GM12878 (cell line): Measurements from ENCODE around the gene FOSL1. TPM values are rescaled to one million over a fixed set of nuclear protein-coding genes. Genes with fewer than 3 reads are reported as not detected.

Experiments
- ATF3 ChIP-seq: IDR thresholded peaks from 2 replicates; pipeline ENCODE4 v1.6.1; 2011; ENCODE audit warnings: low read depth, mild to moderate bottlenecking, low read length, moderate library complexity, borderline replicate concordance; ENCODE audit errors: extremely low read depth
- BCL11A ChIP-seq: IDR thresholded peaks from 2 replicates; pipeline ENCODE4 v1.6.1; 2011; ENCODE audit warnings: low read depth, low read length
- BCL3 ChIP-seq: IDR thresholded peaks from 2 replicates; pipeline ENCODE4 v1.6.1; 2011; ENCODE audit warnings: borderline replicate concordance, low read depth, mild to moderate bottlenecking, moderate library complexity, low read length; ENCODE audit not compliant: insufficient read depth, poor library complexity, severe bottlenecking
- CHD1 ChIP-seq: IDR thresholded peaks from 2 replicates; pipeline ENCODE4 v1.6.1; 2012; ENCODE audit warnings: low read depth, low read length, improper control_type of control experiment
- CHD2 ChIP-seq: IDR thresholded peaks from 2 replicates; pipeline ENCODE4 v1.6.1; 2011; ENCODE audit warnings: low read depth, low read length, improper control_type of control experiment, borderline replicate concordance
- DPF2 ChIP-seq: fragments of 450-650 bp; IDR thresholded peaks from 2 replicates; pipeline ENCODE4 v1.6.1; 2017; ENCODE audit warnings: mild to moderate bottlenecking
- ESRRA ChIP-seq: IDR thresholded peaks from 2 replicates; pipeline ENCODE4 v1.6.1; 2012; ENCODE audit warnings: mild to moderate bottlenecking, low read length, improper control_type of control experiment
- FOXK2 ChIP-seq: fragments of 450-650 bp; IDR thresholded peaks from 2 replicates; pipeline ENCODE4 v1.6.1; 2017; ENCODE audit warnings: mild to moderate bottlenecking, moderate library complexity
- HDAC2 ChIP-seq: fragments of 200-600 bp; sonication (generic); IDR thresholded peaks from 2 replicates; pipeline ENCODE4 v1.6.1; 2017
- HDAC6 ChIP-seq: fragments of 200-600 bp; sonication (generic); IDR thresholded peaks from one replicate; pipeline ENCODE4 v1.8.0; 2017; ENCODE audit warnings: antibody characterized with exemption; ENCODE audit not compliant: unreplicated experiment
- IKZF1 ChIP-seq: fragments of 450-650 bp; conservative IDR thresholded peaks from 2 replicates; pipeline ENCODE4 v1.6.1; 2017; ENCODE audit warnings: antibody characterized with exemption, mild to moderate bottlenecking
- JUND ChIP-seq: IDR thresholded peaks from 2 replicates; pipeline ENCODE4 v1.6.1; 2012; ENCODE audit warnings: low read depth, mild to moderate bottlenecking, low read length, improper control_type of control experiment, moderate library complexity
- MTA2 ChIP-seq: fragments of 450-650 bp; IDR thresholded peaks from 2 replicates; pipeline ENCODE4 v1.6.1; 2016; ENCODE audit warnings: low read depth, mild to moderate bottlenecking, moderate library complexity
- NFYA ChIP-seq: IDR thresholded peaks from 2 replicates; pipeline ENCODE4 v1.6.1; 2011; ENCODE audit warnings: low read depth, mild to moderate bottlenecking, low read length, improper control_type of control experiment, borderline replicate concordance
- NKRF ChIP-seq: fragments of 450-650 bp; conservative IDR thresholded peaks from 2 replicates; pipeline ENCODE4 v1.6.1; 2017; ENCODE audit warnings: mild to moderate bottlenecking, moderate library complexity
- PAX5 ChIP-seq: IDR thresholded peaks from 2 replicates; pipeline ENCODE4 v1.6.1; 2011; ENCODE audit warnings: low read depth, low read length, borderline replicate concordance
- SP1 ChIP-seq: IDR thresholded peaks from one replicate; pipeline ENCODE4 v1.6.1; 2011; ENCODE audit warnings: low read depth, low read length
- TCF12 ChIP-seq: IDR thresholded peaks from 2 replicates; pipeline ENCODE4 v1.6.1; 2011; ENCODE audit warnings: low read depth, mild to moderate bottlenecking, low read length
- WRNIP1 ChIP-seq: IDR thresholded peaks from 2 replicates; pipeline ENCODE4 v1.6.1; 2011; ENCODE audit warnings: low read depth, low read length, improper control_type of control experiment, borderline replicate concordance
- YY1 ChIP-seq: IDR thresholded peaks from 2 replicates; pipeline ENCODE4 v1.6.1; 2011; ENCODE audit warnings: low read depth, mild to moderate bottlenecking, low read length
- ZBED1 ChIP-seq: IDR thresholded peaks from 2 replicates; pipeline ENCODE4 v1.6.1; 2016; ENCODE audit warnings: borderline replicate concordance
- polyA plus RNA-seq, 11 experiments: library from polyadenylated mRNA; depleted of rRNA in 4 of 11; unstranded in 6 of 11; stranded (reverse) in 5 of 11; fragments of >200 nt; fragmentation: Nextera tagmentation in 4 of 11; fragmentation: Illumina TruSeq in 1 of 11; extraction: Ambion mirVana in 4 of 11; extraction: Trizol in 1 of 11; gene quantifications; 1 replicate in 1 of 11; 2 replicates in 10 of 11; pipeline versions ENCODE4 v1.2.1 to v1.2.3, GENCODE V29; 2011 to 2016; ENCODE audit warnings: inconsistent platforms in 2 of 11, missing spikeins in 2 of 11, low read depth in 1 of 11
- total RNA-seq, 4 experiments: library from RNA; depleted of rRNA in 3 of 4; stranded (reverse); fragments of >200 nt in 3 of 4; fragmentation: Illumina TruSeq in 1 of 4; extraction: Trizol in 1 of 4; gene quantifications; 2 replicates each; pipeline versions ENCODE4 v1.2.1 to v1.2.3, GENCODE V29; 2013 to 2021
- TF ChIP-seq, protein P1 (sequence below): fragments of 450-650 bp; formaldehyde crosslinking; IDR thresholded peaks from 2 replicates; pipeline ENCODE4 v1.4.0; 2022; ENCODE audit warnings: mild to moderate bottlenecking, moderate library complexity
- TF ChIP-seq, protein P2 (sequence below): IDR thresholded peaks from 2 replicates; pipeline ENCODE4 v1.6.1; 2011; ENCODE audit warnings: borderline replicate concordance, low read depth, mild to moderate bottlenecking, moderate library complexity, mixed read lengths, low read length; ENCODE audit not compliant: insufficient read depth; ENCODE audit errors: extremely low read length

The FOSL1 gene
- total and polyA plus RNA-seq, 10 of the 15 experiments (the other 5 are each of a cell fraction or from before 2014, with no cell fraction given), result 0.82 to 5.4 (median 2.1) TPM

DNA sequence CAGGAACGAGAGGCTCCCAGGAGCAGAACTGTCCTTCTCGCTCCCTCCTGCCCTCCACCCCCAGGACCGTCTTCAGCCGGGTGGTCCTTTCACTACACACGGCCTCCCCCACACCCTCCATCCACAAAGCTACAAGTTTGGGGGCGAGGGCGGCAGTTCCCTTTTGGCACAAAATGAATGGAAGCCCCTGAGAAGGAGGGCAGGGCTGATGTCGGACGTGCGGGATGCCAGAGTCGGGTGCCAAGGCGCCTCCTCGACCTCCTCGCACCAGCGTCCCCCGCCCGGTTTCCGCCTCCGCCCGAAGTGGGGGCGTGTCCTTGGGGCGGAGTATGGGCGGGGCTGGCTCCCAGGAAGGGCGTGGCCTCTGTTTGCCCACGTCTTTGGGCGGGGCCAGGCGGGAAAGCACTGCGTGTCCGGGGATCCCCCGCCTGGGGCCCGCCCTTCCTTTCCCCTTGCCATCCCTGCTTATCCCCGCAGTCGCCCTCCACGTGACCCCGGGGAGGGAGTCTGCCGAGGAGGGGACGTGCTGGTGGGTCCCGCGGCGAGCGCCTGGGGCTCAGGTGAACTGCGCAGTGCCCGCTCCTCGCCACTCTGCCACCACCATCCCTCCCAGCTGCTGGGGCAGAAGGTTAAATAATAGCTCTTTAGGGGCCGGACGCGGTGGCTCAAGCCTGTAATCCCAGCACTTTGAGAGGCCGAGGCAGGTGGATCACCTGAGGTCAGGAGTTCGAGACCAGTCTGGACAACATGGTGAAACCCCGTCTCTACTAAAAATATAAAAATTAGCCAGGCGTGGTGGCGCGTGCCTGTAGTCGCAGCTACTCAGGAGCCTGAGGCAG is 26.7 kb downstream of the FOSL1 start (continued):
- peak; percentile 30; the same call in 1 of the 2 replicates for TF ChIP-seq NKRF
- peak; percentile 25; the same call in 1 of the 2 replicates for TF ChIP-seq CHD2
- TF ChIP-seq SP1, result peak; percentile 90
- no peak for TF ChIP-seq HDAC2
- no peak for TF ChIP-seq BCL3
- no peak for TF ChIP-seq WRNIP1
- TF ChIP-seq, protein P1, sequence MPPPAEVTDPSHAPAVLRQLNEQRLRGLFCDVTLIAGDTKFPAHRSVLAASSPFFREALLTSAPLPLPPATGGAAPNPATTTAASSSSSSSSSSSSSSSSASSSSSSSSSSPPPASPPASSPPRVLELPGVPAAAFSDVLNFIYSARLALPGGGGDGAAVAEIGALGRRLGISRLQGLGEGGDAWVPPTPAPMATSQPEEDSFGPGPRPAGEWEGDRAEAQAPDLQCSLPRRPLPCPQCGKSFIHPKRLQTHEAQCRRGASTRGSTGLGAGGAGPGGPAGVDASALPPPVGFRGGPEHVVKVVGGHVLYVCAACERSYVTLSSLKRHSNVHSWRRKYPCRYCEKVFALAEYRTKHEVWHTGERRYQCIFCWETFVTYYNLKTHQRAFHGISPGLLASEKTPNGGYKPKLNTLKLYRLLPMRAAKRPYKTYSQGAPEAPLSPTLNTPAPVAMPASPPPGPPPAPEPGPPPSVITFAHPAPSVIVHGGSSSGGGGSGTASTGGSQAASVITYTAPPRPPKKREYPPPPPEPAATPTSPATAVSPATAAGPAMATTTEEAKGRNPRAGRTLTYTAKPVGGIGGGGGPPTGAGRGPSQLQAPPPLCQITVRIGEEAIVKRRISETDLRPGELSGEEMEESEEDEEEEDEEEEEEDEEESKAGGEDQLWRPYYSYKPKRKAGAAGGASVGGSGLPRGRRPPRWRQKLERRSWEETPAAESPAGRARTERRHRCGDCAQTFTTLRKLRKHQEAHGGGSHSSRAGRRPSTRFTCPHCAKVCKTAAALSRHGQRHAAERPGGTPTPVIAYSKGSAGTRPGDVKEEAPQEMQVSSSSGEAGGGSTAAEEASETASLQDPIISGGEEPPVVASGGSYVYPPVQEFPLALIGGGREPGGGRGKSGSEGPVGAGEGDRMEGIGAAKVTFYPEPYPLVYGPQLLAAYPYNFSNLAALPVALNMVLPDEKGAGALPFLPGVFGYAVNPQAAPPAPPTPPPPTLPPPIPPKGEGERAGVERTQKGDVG (CRISPR knock-in tag), result no peak
- TF ChIP-seq BCL11A, result no peak
- TF ChIP-seq IKZF1, result peak; percentile 88
- TF ChIP-seq, protein P2, sequence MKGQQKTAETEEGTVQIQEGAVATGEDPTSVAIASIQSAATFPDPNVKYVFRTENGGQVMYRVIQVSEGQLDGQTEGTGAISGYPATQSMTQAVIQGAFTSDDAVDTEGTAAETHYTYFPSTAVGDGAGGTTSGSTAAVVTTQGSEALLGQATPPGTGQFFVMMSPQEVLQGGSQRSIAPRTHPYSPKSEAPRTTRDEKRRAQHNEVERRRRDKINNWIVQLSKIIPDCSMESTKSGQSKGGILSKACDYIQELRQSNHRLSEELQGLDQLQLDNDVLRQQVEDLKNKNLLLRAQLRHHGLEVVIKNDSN, result peak; percentile 95
- TF ChIP-seq ATF3, result peak; percentile 56; the same call in 1 of the 2 replicates
- TF ChIP-seq DPF2, result no peak; the same call in none of the 2 replicates
- no peak for TF ChIP-seq JUND
- no peak for TF ChIP-seq PAX5
- TF ChIP-seq ESRRA, result no peak
- no peak for TF ChIP-seq HDAC6
- TF ChIP-seq MTA2, result no peak
- no peak for TF ChIP-seq FOXK2
- TF ChIP-seq ZBED1, result no peak
- TF ChIP-seq TCF12, result no peak
- TF ChIP-seq YY1, result no peak
- TF ChIP-seq CHD1, result no peak
- TF ChIP-seq NFYA, result no peak
